ENCODE data around the gene OPN5. TPM values are rescaled to one million over a fixed set of nuclear protein-coding genes. Genes with fewer than 3 reads are reported as not detected.

OPN5 gene
- total and polyA plus RNA-seq, 4 donors, result 0.12 TPM; not detected in 3

DNA sequence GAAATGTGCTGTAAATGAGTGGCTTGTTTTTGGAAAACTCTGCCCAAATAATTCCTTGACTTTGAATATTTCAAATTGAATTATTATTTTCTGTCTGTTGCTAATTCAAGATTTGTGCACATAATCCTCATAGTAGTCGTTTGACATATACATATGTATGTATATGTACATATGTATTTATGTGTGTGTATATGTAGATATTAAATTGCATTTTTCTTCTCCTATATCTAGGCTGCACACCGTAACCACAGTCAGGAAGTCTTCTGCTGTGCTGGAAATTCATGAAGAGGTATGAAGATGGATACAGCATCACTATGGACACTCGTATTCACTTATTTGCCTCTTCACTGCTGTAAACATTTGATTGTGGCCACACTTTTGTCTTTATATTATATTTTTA is 29.6 kb downstream of the OPN5 start:
- no peak for DNase-seq
- no peaks in the 10 kb centered on the region for H3K9me3 ChIP-seq (ENCODE audit: control insufficient read depth in 4 of 4, insufficient read depth in 3 of 4, low read length in 3 of 4)
- H3K4me3 ChIP-seq, result no peak overlapping the region
- H3K27ac ChIP-seq (ENCODE audit: low read depth in 1 of 2, low read length in 1 of 2), result no peak overlapping the region
- no peaks in the 10 kb centered on the region for H3K27me3 ChIP-seq (ENCODE audit: control insufficient read depth in 3 of 3, insufficient read depth in 3 of 3, low read length in 2 of 3)
- TF ChIP-seq, protein P1, sequence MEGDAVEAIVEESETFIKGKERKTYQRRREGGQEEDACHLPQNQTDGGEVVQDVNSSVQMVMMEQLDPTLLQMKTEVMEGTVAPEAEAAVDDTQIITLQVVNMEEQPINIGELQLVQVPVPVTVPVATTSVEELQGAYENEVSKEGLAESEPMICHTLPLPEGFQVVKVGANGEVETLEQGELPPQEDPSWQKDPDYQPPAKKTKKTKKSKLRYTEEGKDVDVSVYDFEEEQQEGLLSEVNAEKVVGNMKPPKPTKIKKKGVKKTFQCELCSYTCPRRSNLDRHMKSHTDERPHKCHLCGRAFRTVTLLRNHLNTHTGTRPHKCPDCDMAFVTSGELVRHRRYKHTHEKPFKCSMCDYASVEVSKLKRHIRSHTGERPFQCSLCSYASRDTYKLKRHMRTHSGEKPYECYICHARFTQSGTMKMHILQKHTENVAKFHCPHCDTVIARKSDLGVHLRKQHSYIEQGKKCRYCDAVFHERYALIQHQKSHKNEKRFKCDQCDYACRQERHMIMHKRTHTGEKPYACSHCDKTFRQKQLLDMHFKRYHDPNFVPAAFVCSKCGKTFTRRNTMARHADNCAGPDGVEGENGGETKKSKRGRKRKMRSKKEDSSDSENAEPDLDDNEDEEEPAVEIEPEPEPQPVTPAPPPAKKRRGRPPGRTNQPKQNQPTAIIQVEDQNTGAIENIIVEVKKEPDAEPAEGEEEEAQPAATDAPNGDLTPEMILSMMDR (IDR thresholded peaks at IDR 0.05; ENCODE audit: control extremely low read depth, extremely low read depth), result no peak
- H3K4me1 ChIP-seq (ENCODE audit: control insufficient read depth in 5 of 5, insufficient read depth in 5 of 5, low read length in 5 of 5), result no peaks in the 10 kb centered on the region
- no peak overlapping the region for H3K9ac ChIP-seq (ENCODE audit: insufficient read depth in 1 of 2, low read length in 2 of 2)
- H3K36me3 ChIP-seq (ENCODE audit: control insufficient read depth in 4 of 4, insufficient read depth in 4 of 4, low read length in 4 of 4), result no peaks in the 10 kb centered on the region
- WGBS, 2 donors, result 86 to 93% methylated on average over 3 of the region's 3 CpGs
- ATAC-seq (ENCODE audit: insufficient read depth, low FRiP score), result no peak

DNA sequence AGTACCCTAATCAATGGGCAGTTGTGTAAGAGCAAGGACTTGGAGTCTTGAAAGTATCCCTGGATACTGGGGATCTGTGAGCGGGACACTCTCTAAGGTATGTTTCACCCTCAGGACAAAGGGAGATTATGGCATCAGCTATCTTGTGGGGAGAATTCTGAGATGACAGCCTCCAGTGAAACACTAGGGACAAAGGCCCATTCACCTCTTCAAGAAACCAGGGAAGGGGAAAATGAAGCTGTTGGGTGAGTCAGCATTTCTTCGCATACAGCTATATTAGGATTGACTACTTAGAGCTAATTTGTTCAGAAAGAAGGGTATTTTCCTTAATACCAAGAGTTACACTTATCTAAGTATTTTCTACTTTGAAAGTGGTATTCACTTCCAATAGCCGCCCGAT is 35.9 kb downstream of the OPN5 start:
- H3K9me3 ChIP-seq (ENCODE audit: control insufficient read depth in 4 of 4, insufficient read depth in 3 of 4, low read length in 3 of 4), result no peaks in the 10 kb centered on the region
- DNase-seq (no peak), ATAC-seq (ENCODE audit: insufficient read depth, low FRiP score) (no peak)
- H3K36me3 ChIP-seq (ENCODE audit: control insufficient read depth in 4 of 4, insufficient read depth in 4 of 4, low read length in 4 of 4), result no peaks in the 10 kb centered on the region
- TF ChIP-seq, protein P1 (IDR thresholded peaks at IDR 0.05; ENCODE audit: control extremely low read depth, extremely low read depth), result no peak
- no peak overlapping the region for H3K27ac ChIP-seq (ENCODE audit: low read depth in 1 of 2, low read length in 1 of 2)
- no peaks in the 10 kb centered on the region for H3K27me3 ChIP-seq (ENCODE audit: control insufficient read depth in 3 of 3, insufficient read depth in 3 of 3, low read length in 2 of 3)
- no peaks in the 10 kb centered on the region for H3K4me1 ChIP-seq (ENCODE audit: control insufficient read depth in 5 of 5, insufficient read depth in 5 of 5, low read length in 5 of 5)
- WGBS, 2 donors, result 94 to 96% methylated on average over 4 of the region's 4 CpGs
- H3K9ac ChIP-seq (ENCODE audit: insufficient read depth in 1 of 2, low read length in 2 of 2), result no peak overlapping the region
- no peak overlapping the region for H3K4me3 ChIP-seq

DNA sequence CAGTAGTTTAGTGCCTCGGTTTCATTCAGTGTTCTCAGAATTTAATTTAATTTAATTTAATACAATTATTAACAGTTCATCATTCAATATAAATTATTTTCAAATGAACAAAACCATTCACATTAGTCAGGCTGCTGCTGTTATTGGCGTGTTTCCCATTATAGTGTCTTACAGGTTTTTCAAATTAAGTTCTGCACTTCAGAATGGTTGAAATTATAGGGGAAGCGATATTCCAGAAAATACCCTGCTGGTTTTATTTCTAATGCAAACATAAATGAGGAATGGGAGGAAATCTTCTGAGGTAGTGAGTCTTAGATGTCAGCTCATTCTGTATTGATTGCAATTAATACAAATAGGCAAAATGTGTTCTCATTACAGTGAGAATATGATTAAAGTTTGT is 37.6 kb downstream of the OPN5 start:
- no peak overlapping the region for H3K27ac ChIP-seq (ENCODE audit: low read depth in 1 of 2, low read length in 1 of 2)
- 87 to 91% methylated on average over 3 of the region's 3 CpGs for WGBS, 2 donors
- H3K9ac ChIP-seq (ENCODE audit: insufficient read depth in 1 of 2, low read length in 2 of 2), result no peak overlapping the region
- ATAC-seq (ENCODE audit: insufficient read depth, low FRiP score) (no peak), DNase-seq (no peak)
- no peaks in the 10 kb centered on the region for H3K36me3 ChIP-seq (ENCODE audit: control insufficient read depth in 4 of 4, insufficient read depth in 4 of 4, low read length in 4 of 4)
- no peaks in the 10 kb centered on the region for H3K4me1 ChIP-seq (ENCODE audit: control insufficient read depth in 5 of 5, insufficient read depth in 5 of 5, low read length in 5 of 5)
- no peak overlapping the region for H3K4me3 ChIP-seq
- TF ChIP-seq, protein P1 (IDR thresholded peaks at IDR 0.05; ENCODE audit: control extremely low read depth, extremely low read depth), result no peak
- H3K9me3 ChIP-seq (ENCODE audit: control insufficient read depth in 4 of 4, insufficient read depth in 3 of 4, low read length in 3 of 4), result peaks cover 0 to 1% (median 0%) of the 10 kb centered on the region in 4 donors
- H3K27me3 ChIP-seq (ENCODE audit: control insufficient read depth in 3 of 3, insufficient read depth in 3 of 3, low read length in 2 of 3), result no peaks in the 10 kb centered on the region

DNA sequence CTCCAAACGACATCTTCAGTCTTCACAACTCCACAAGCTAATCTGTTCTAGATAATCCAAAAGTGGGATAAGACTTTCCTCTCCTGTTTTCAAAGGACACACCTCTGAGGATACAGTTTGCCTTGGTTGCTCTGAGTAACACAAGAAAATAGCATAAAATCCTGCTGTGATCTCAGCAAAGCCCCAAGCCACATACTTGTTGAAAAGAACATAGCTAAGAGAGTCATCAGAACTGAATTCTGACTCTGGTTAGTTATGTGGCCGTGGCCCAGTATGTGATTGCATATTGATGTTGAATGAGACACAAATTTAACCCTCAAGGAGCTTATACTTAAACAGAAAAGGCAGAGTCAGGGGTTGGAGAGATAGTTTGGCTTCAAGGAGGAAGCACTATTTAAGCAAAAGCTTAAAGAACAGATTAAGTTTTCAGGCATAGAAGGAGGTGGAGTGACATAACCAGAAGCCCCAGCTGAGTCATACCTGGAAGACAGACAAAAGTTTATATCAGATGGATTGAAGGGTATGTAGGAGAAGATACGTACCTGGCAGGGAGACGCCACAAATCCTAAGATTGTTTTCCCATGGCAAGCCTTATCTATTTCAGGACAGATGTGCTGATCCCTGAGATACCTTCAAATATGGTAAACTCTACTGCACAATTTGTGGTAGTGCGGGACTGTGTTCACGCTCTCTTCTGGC is 41.2 kb downstream of the OPN5 start:
- no peaks in the 10 kb centered on the region for H3K27me3 ChIP-seq (ENCODE audit: control insufficient read depth in 3 of 3, insufficient read depth in 3 of 3, low read length in 2 of 3)

More for the DNA sequence above, 41.2 kb downstream of the OPN5 start:
- no peaks in the 10 kb centered on the region for H3K36me3 ChIP-seq (ENCODE audit: control insufficient read depth in 4 of 4, insufficient read depth in 4 of 4, low read length in 4 of 4)
- H3K9ac ChIP-seq (ENCODE audit: insufficient read depth in 1 of 2, low read length in 2 of 2), result no peak overlapping the region
- no peak overlapping the region for H3K27ac ChIP-seq (ENCODE audit: low read depth in 1 of 2, low read length in 1 of 2)
- peaks cover 0 to 1% (median 0%) of the 10 kb centered on the region in 4 donors for H3K9me3 ChIP-seq (ENCODE audit: control insufficient read depth in 4 of 4, insufficient read depth in 3 of 4, low read length in 3 of 4)
- H3K4me1 ChIP-seq (ENCODE audit: control insufficient read depth in 5 of 5, insufficient read depth in 5 of 5, low read length in 5 of 5), result no peaks in the 10 kb centered on the region
- no peak overlapping the region for H3K4me3 ChIP-seq
- 90 to 91% methylated on average over 6 of the region's 6 CpGs for WGBS, 2 donors
- ATAC-seq (ENCODE audit: insufficient read depth, low FRiP score) (no peak), DNase-seq (no peak)
- TF ChIP-seq, protein P1 (IDR thresholded peaks at IDR 0.05; ENCODE audit: control extremely low read depth, extremely low read depth), result no peak
